Naive thymus-derived CD4-positive, alpha-beta T cell (primary cell): Measurements from ENCODE around the gene CLCN1. TPM values are rescaled to one million over a fixed set of nuclear protein-coding genes. Genes with fewer than 3 reads are reported as not detected.

Experiments
- ATAC-seq: fragments of 150-1000 bp; cut with Tn5 transposase; 2 replicates; pipeline ENCODE4 v1.10.0; 2021; ENCODE audit warnings: mild to moderate bottlenecking, moderate library complexity
- CTCF ChIA-PET: fragments of 350-600 bp; sonication (Branson Sonifier 250); formaldehyde crosslinking; loops from one replicate; lab custom pipeline; 2021; ENCODE audit warnings: antibody characterized with exemption; lab: Charles Lee
- POLR2A ChIA-PET: fragments of 350-600 bp; sonication (Branson Sonifier 250); formaldehyde crosslinking; loops from one replicate; lab custom pipeline; 2021; ENCODE audit warnings: antibody characterized with exemption, inconsistent platforms; lab: Charles Lee
- DNase-seq, 9 donors: peaks; one replicate each; pipeline versions ENCODE4 v3.0.0 to v3.0.0-alpha.2; 2020 to 2022; ENCODE audit warnings: mixed read lengths in 1 of 9
- H3K27ac ChIP-seq: one replicate; pipeline ENCODE4 v1.7.0; 2013; ENCODE audit warnings: mild to moderate bottlenecking, low read depth, low read length, moderate library complexity
- H3K27me3 ChIP-seq, 2 donors: one replicate each; pipeline ENCODE4 v1.7.0; 2013; ENCODE audit warnings: low read length in 2 of 2, mild to moderate bottlenecking in 2 of 2, moderate library complexity in 2 of 2; ENCODE audit not compliant: control insufficient read depth in 2 of 2, insufficient read depth in 2 of 2
- H3K36me3 ChIP-seq, 3 experiments: 1 replicate in 2 of 3; 2 replicates in 1 of 3; pipeline ENCODE4 v1.7.0; 2013; ENCODE audit warnings: low read length in 3 of 3, mild to moderate bottlenecking in 3 of 3, moderate library complexity in 1 of 3; ENCODE audit not compliant: insufficient read depth in 3 of 3, control insufficient read depth in 2 of 3
- H3K4me1 ChIP-seq, 2 donors: one replicate each; pipeline ENCODE4 v1.7.0; 2013; ENCODE audit warnings: low read length in 2 of 2, mild to moderate bottlenecking in 2 of 2, moderate library complexity in 1 of 2; ENCODE audit not compliant: control insufficient read depth in 2 of 2, insufficient read depth in 2 of 2
- H3K4me3 ChIP-seq: 2 replicates; pipeline ENCODE4 v1.7.0; 2013; ENCODE audit warnings: mild to moderate bottlenecking, low read length
- H3K9me3 ChIP-seq, 3 experiments: 1 replicate in 2 of 3; 2 replicates in 1 of 3; pipeline ENCODE4 v1.7.0; 2013; ENCODE audit warnings: low read length in 3 of 3; ENCODE audit not compliant: control insufficient read depth in 2 of 3
- H3K27ac Mint-ChIP-seq, 9 donors: one replicate each; pipeline ENCODE4 v1.8.0; 2020 to 2022; ENCODE audit warnings: mixed read lengths in 9 of 9, mild to moderate bottlenecking in 8 of 9, moderate library complexity in 5 of 9, inconsistent platforms in 2 of 9
- H3K27me3 Mint-ChIP-seq, 5 donors: one replicate each; pipeline ENCODE4 v1.8.0; 2021 to 2022; ENCODE audit warnings: mixed read lengths in 5 of 5, mild to moderate bottlenecking in 1 of 5
- H3K36me3 Mint-ChIP-seq, 5 donors: one replicate each; pipeline ENCODE4 v1.8.0; 2020 to 2022; ENCODE audit warnings: mixed read lengths in 5 of 5, mild to moderate bottlenecking in 3 of 5, inconsistent platforms in 1 of 5
- H3K4me1 Mint-ChIP-seq, 7 donors: one replicate each; pipeline ENCODE4 v1.8.0; 2020 to 2022; ENCODE audit warnings: mixed read lengths in 7 of 7, mild to moderate bottlenecking in 3 of 7, inconsistent platforms in 1 of 7
- H3K4me3 Mint-ChIP-seq, 10 donors: one replicate each; pipeline ENCODE4 v1.8.0; 2020 to 2022; ENCODE audit warnings: mild to moderate bottlenecking in 10 of 10, mixed read lengths in 10 of 10, moderate library complexity in 6 of 10, inconsistent platforms in 2 of 10
- H3K9me3 Mint-ChIP-seq, 11 donors: one replicate each; pipeline ENCODE4 v1.8.0; 2020 to 2022; ENCODE audit warnings: mixed read lengths in 11 of 11, mild to moderate bottlenecking in 4 of 11, inconsistent platforms in 1 of 11, moderate library complexity in 1 of 11
- intact Hi-C, 2 donors: fragments of 100-400 bp; cut with micrococcal nuclease; formaldehyde crosslinking; loops; one replicate each; pipeline ENCODE4 v1.15.1; 2023
- polyA plus RNA-seq, 2 donors: library from polyadenylated mRNA; unstranded; fragments of 300-500 nt; fragmentation: Illumina TruSeq; gene quantifications; one replicate each; pipeline ENCODE4 v1.2.3, GENCODE V29; 2021
- total RNA-seq, 6 experiments: library from RNA in 5 of 6; stranded (reverse) in 5 of 6; gene quantifications; 1 replicate in 5 of 6; 2 replicates in 1 of 6; pipeline ENCODE4 v1.2.3 and lab custom pipeline; 2021 to 2026

The CLCN1 gene
- total and polyA plus RNA-seq, 7 experiments from 2014 or later: 0.07 to 0.51 TPM; not detected in 5

DNA sequence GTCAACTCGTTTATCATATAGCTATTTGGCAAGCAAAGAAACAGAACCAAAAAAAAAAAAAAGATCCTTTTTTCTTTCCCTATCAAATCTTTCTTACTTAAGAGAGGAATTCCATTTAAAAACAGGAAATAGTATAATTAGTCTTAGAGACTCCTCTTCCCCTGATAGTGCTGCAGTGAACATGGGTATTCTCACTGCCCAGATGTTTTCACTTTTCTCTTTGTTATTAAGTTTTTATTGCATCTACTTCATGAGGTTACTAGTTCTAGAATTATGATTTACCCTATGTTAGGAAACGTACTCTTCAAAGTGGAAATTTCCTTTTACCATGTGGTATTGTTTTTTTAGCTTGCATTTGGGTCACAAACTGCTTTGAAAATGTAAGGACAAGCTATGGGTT, 19.2 kb upstream of the CLCN1 start:
- no peak for ATAC-seq
- Mint-ChIP-seq H3K27ac (peak overlapping the region; percentile 9 to 63 (median 24)), H3K9me3 (no peaks in the 10 kb centered on the region), H3K36me3 (peaks cover 25 to 70% (median 48%) of the 10 kb centered on the region in 5 donors), H3K4me3 (peak overlapping the region in 3 of 10 donors; percentile 32 to 39 (median 33)), H3K4me1 (peaks cover 37 to 76% (median 62%) of the 10 kb centered on the region in 7 donors), H3K27me3 (no peaks in the 10 kb centered on the region)
- Histone ChIP-seq H3K27me3 (no peaks in the 10 kb centered on the region), H3K9me3 (no peaks in the 10 kb centered on the region), H3K4me1 (peaks cover 7 to 10% of the 10 kb centered on the region in 2 donors), H3K27ac (no peak overlapping the region), H3K4me3 (no peak overlapping the region), H3K36me3 (peaks cover 10 to 75% (median 52%) of the 10 kb centered on the region in 3 experiments)
- ChIA-PET POLR2A (interaction anchor here (0.7 to 2.0 kb wide), 10 partner anchors 9 to 112 kb away, joined by 3 to 7 read pairs (median 4); partner anchors contain the start of genes CASP2, EPHA1 and GSTK1), CTCF (interaction anchor here (0.6 to 7.5 kb wide), 5 partner anchors 9 to 471 kb away, joined by 3 to 177 read pairs (median 3); no protein-coding TSS in a partner anchor)
- intact Hi-C loops: no loop called here
- no peak for DNase-seq

GRCh38 chr7:143299346-143299745, 16.6 kb upstream of the CLCN1 start:
- Histone ChIP-seq H3K27me3 (no peaks in the 10 kb centered on the region), H3K4me1 (peaks cover 7 to 10% of the 10 kb centered on the region in 2 donors), H3K27ac (no peak overlapping the region), H3K36me3 (peaks cover 14 to 75% (median 61%) of the 10 kb centered on the region in 3 experiments), H3K9me3 (no peaks in the 10 kb centered on the region), H3K4me3 (no peak overlapping the region)
- Mint-ChIP-seq H3K27me3 (no peaks in the 10 kb centered on the region), H3K9me3 (no peaks in the 10 kb centered on the region), H3K36me3 (peaks cover 22 to 68% (median 48%) of the 10 kb centered on the region in 5 donors), H3K4me3 (peak overlapping the region in 1 of 10 donors; percentile 19), H3K4me1 (peaks cover 32 to 72% (median 47%) of the 10 kb centered on the region in 7 donors), H3K27ac (peak overlapping the region in 7 of 9 donors; percentile 1 to 84 (median 65))
- ATAC-seq: no peak
- POLR2A ChIA-PET: interaction anchor here (0.5 to 2.4 kb wide), 9 partner anchors 10 to 717 kb away, joined by 3 to 16 read pairs (median 5); partner anchors contain the start of genes CASP2 and GSTK1
- CTCF ChIA-PET: interaction anchor here (0.6 to 7.5 kb wide), 31 partner anchors 10 to 940 kb away, joined by 3 to 177 read pairs (median 6); partner anchors contain the start of genes CASP2, EPHA1 and GSTK1
- DNase-seq: no peak
- intact Hi-C loops: loop anchor here (1.0 to 2.0 kb wide), 4 partner anchors 10 to 59 kb away; partner anchors contain the start of gene CASP2 (in 1 of the 2)

DNA sequence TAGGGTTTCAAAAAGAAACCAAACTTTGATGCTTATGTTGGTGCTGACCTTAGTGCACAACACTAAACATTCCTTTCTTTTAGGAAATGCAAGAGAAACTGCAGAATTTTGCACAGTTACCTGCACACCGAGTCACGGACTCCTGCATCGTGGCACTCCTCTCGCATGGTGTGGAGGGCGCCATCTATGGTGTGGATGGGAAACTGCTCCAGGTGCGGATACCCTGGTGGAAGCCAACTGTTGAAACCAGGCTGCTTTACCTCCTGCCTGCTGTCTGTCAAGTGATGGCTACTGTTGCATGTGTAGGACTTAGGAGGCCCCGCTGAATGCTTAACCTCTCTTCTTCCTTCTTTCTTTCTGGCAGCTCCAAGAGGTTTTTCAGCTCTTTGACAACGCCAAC, 16.1 kb upstream of the CLCN1 start:
- intact Hi-C loops: loop anchor here (1.0 to 2.0 kb wide), 5 partner anchors 11 to 116 kb away; partner anchors contain the start of gene CASP2 (in 1 of the 2)
- H3K27ac Mint-ChIP-seq: peak overlapping the region in 8 of 9 donors; percentile 12 to 84 (median 40)
- H3K27me3 Mint-ChIP-seq: no peaks in the 10 kb centered on the region
- ATAC-seq (peak; percentile 93), DNase-seq (peak; percentile 39 to 73 (median 59))
- H3K4me3 Mint-ChIP-seq: peak overlapping the region in 3 of 10 donors; percentile 3 to 19 (median 15)
- ChIA-PET POLR2A (interaction anchor here (1.0 to 2.4 kb wide), 8 partner anchors 9 to 76 kb away, joined by 3 to 16 read pairs (median 5); partner anchors contain the start of genes CASP2 and GSTK1), CTCF (interaction anchor here (0.6 to 7.5 kb wide), 30 partner anchors 10 to 941 kb away, joined by 3 to 177 read pairs (median 6); partner anchors contain the start of genes CASP2, EPHA1 and GSTK1)
- H3K4me1 Mint-ChIP-seq: peaks cover 31 to 72% (median 44%) of the 10 kb centered on the region in 7 donors
- Histone ChIP-seq H3K27me3 (no peaks in the 10 kb centered on the region), H3K36me3 (peaks cover 18 to 75% (median 59%) of the 10 kb centered on the region in 3 experiments), H3K9me3 (no peaks in the 10 kb centered on the region), H3K4me1 (peaks cover 7 to 10% of the 10 kb centered on the region in 2 donors), H3K27ac (no peak overlapping the region), H3K4me3 (no peak overlapping the region)
- peaks cover 19 to 68% (median 51%) of the 10 kb centered on the region in 5 donors for H3K36me3 Mint-ChIP-seq
- H3K9me3 Mint-ChIP-seq: no peaks in the 10 kb centered on the region

DNA sequence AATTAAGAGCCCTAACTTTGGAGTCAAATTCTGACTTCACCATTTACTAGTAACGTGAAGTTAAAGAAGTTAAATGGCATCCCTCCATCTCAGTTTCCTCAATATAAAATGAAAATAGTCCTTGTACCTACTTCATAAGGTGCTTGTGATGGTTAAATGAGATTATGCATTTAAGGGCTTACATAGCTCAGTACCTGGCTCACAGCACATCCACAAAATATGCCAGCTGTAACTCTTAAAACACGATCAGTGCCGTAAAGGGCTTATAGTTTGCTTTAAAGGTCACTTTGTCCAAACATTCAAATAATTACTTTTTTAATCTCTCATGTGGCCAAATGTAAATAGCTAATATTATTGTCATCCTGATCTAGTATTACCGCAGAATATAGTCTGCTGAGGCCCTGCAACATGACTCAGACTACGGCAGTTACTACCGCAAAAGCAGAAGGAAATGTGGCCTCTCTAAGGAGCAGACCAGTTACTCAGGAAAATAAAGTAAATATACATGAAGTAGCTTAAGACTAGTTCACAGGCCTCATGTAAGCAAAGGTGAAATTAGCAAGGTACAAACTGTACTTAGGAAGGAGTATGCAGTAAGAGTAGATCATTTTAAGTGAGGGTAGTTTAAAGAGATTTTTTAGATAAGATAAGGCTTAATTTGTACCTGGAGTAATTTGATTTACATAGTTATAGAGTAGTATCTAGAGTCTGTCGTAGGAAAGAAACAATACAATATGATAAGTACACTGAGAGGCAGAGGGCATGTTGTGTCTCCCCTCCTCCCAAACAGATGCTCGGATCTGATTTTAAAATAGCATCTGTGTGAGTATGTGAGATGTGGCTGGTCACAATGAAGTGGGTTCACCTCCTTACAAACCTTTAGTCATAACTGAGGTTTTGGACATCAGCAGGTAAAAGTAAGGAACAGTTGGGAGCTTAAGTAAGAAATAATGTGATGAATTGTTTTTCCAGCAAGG, 14.7 kb upstream of the CLCN1 start:
- peak overlapping the region in 3 of 9 donors; percentile 4 to 83 (median 8) for H3K27ac Mint-ChIP-seq
- H3K27me3 ChIP-seq: no peaks in the 10 kb centered on the region
- ATAC-seq (peak; percentile 76), DNase-seq (no peak)
- no peaks in the 10 kb centered on the region for H3K9me3 ChIP-seq
- H3K4me1 ChIP-seq: peaks cover 7% of the 10 kb centered on the region in 2 donors
- peaks cover 30 to 74% (median 56%) of the 10 kb centered on the region in 3 experiments for H3K36me3 ChIP-seq
- peaks cover 31 to 70% (median 43%) of the 10 kb centered on the region in 7 donors for H3K4me1 Mint-ChIP-seq
- intact Hi-C loops: loop anchor here in 1 of 2 donors (1.0 kb wide), 2 partner anchors 61 to 115 kb away; no protein-coding TSS in a partner anchor
- CTCF ChIA-PET: interaction anchor here (0.7 to 7.5 kb wide), 7 partner anchors 9 to 115 kb away, joined by 3 to 177 read pairs (median 9); no protein-coding TSS in a partner anchor
- POLR2A ChIA-PET: interaction anchor here (0.9 to 2.4 kb wide), 6 partner anchors 8 to 61 kb away, joined by 3 to 16 read pairs (median 4); partner anchors contain the start of genes CASP2 and GSTK1
- H3K27ac ChIP-seq: no peak overlapping the region
- no peaks in the 10 kb centered on the region for H3K27me3 Mint-ChIP-seq
- H3K9me3 Mint-ChIP-seq: no peaks in the 10 kb centered on the region
- H3K4me3 ChIP-seq: no peak overlapping the region
- peaks cover 30 to 66% (median 52%) of the 10 kb centered on the region in 5 donors for H3K36me3 Mint-ChIP-seq
- no peak overlapping the region for H3K4me3 Mint-ChIP-seq

- Histone ChIP-seq H3K27me3 (no peaks in the 10 kb centered on the region), H3K36me3 (peaks cover 24 to 81% (median 48%) of the 10 kb centered on the region in 3 experiments), H3K9me3 (no peaks in the 10 kb centered on the region), H3K27ac (no peak overlapping the region), H3K4me3 (no peak overlapping the region), H3K4me1 (peaks cover 0 to 7% of the 10 kb centered on the region in 2 donors)
- Mint-ChIP-seq H3K4me1 (peaks cover 29 to 72% (median 44%) of the 10 kb centered on the region in 7 donors), H3K27ac (peak overlapping the region in 1 of 9 donors; percentile 2), H3K4me3 (no peak overlapping the region), H3K36me3 (peaks cover 46 to 79% (median 65%) of the 10 kb centered on the region in 5 donors), H3K9me3 (peaks cover 0 to 3% (median 0%) of the 10 kb centered on the region in 11 donors), H3K27me3 (no peaks in the 10 kb centered on the region)
- ATAC-seq (no peak), DNase-seq (no peak)
- POLR2A ChIA-PET: no interaction called here
- intact Hi-C loops: loop anchor here (2.0 kb wide), 1 partner anchor 15 kb away; the partner anchor contains the start of gene CASP2 (in 2 of the 2)
- CTCF ChIA-PET: interaction anchor here (1.0 kb wide), 1 partner anchor 56 kb away, joined by 4 read pairs; no protein-coding TSS in a partner anchor
Observed at GRCh38 chr7:143303733-143304132, 12.2 kb upstream of the CLCN1 start.
